GM21515 (cell line): ENCODE measurements around the gene LPA.

Source experiments
- ATAC-seq: cut with Tn5 transposase; IDR thresholded peaks from one replicate; pipeline ENCODE4 v1.9.1; 2021; ENCODE audit not compliant: unreplicated experiment

LPA gene

DNA sequence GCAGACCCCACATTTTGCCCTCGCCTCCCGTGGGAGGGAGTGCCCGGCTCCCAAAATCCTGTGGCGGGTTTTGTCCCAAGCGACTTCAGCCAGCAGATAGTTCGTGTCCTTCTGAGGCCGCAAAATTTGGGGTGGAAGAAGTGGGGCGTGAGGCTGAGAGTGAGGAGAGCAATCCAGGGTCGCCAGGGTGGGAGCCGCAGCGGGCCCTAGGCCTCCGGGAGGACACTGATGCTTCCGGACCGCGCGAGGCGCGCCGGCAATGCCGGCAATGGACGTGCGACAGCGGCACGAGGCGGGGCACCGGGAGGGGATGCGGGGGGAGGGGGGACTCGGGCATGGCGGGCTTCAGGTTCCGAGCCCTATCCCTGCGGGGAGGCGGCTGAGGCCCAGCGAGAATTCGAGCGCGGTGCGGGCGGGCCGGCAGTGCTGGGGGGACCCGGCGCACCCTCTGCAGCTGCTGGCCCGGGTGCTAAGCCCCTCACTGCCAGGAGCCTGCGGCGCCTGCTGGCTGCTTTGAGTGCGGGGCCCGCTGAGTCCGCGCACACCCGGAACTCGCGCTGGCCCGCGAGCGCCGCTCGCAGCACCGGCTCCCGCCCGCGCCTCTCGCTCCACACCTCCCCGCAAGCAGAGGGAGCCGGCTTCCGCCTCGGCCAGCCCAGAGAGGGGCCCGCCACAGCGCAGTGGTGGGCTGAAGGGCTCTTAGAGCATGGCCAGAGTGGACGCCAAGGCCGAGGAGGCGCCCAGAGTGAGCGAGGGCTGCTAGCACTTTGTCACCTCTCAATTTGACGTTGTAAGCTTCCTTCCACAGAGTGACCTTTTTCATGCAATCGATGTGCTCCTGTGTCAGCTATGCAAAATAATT lies 143.8 kb downstream of the LPA start:
- peak; percentile 85 for ATAC-seq

DNA sequence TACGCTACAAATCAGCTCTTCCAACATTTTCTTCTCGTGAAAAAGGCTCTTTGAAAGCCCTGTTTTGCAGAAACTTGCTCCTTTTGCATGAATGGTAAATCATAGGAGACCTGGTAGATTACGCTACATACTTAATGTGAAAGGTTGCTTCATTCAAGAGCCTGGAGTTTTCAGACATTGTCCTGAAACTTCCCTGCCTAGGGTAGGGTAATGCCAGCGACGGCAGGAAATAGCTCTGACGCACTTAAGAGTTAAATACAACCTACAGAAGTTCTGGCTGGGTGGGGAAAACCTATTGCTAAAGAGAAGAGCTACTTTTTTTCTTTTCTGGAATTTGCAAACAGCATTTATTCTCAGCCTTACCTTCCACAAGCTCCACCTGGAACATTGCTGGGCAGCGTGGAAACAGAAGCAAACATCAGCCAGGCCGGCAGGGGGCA lies 144.5 kb downstream of the LPA start:
- ATAC-seq: peak; percentile 3

DNA sequence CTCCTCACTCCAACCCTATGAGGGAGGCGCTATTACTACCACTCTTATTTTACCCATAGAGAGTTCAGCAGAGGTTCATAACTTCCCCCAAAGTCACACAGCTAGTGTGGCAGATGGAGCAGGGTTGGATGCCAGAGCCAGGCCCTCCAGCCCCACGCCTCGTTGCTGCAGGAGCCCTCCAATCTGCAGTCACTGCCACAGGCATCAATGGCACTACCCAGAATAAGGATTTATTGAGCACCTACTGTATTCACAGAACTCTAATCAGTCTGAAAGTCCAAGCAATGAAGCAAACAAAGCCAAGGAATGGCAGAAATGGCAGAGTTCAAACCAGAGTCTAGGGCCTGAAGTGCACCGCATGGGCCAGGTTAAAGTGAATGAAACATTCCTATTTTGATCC lies 144.9 kb downstream of the LPA start:
- ATAC-seq: no peak

DNA sequence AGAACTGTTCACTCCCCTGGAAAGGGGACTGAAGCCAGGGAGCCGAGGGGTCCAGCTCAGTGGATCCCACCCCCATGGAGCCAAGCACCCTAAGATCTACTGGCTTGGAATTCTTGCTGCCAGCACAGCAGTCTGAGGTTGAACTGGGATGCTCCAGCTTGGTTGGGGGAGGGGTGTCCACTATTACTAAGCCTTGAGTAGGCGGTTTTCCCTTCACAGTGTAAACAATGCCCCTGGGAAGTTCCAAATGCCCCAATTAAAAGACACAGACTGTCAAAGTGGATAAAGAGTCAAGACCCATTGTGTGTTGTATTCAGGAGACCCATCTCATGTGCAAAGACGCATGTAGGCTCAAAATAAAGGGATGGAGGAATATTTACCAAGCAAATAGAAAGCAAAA lies 150.2 kb downstream of the LPA start:
- no peak for ATAC-seq

DNA sequence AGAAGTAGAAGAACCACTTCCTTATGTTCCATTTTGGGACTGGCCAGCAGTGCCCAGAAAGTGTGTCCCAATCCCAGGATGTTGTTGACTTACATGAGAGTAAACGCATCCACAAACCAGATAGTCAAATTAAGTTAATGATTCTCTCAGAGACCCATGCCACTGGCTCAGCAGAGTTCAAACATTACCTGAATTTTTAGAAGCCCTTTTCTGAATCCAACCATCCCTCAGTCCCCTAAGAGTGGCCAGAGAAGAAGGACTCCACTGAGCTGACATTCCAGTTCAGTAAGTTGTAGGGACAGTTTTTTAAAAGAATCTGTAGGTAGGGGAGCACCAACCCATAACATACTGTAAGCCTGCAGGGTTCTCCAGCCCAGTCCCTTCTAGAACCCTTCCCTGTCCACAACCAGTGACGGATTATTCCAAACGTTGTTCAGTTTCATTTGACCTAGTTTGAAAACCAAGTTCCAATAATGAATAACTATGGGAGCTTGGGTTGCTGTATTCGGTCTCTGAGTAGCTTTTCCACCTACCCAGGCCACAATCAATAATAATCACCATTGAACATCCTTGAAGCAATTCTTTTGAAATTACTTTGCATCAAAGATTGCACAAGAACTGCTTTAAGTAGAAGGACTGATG lies 153.0 kb downstream of the LPA start:
- ATAC-seq: no peak

DNA sequence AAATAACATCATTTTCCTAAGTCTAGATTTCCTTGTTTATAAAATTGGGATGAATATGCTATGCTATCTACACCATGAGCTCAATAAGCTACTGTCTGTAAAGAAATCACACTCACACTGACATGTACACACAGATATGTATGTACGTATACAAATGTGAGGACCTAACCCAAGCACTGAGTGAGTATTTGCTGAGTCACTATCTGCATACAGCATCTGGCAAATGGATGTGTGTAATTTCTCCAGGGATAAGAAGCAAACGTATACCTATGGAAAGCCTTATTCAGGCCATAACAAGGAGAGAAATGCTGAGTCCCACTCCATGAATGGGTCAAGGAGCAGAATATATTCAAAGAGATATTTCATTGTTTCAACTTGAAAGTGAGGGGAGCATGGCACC lies 153.9 kb downstream of the LPA start:
- no peak for ATAC-seq

DNA sequence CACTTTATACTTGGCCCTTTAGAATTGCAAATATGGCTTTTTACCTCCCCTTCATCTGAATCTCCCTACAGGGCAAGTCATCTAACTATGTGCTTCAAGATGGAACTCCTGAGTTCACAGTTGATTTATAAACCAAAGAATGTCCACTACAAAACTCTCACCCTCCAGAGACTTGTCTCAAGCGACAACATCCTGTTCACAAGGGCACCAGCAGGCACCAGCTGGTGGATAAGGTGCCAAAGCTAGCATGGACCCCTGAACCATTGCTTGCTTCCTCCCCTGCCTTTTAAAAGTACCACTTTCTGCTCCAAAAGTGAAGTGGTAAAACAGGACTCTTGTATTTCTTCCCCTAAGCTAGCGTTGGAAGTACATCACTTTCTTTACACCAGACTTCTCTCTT lies 154.5 kb downstream of the LPA start:
- no peak for ATAC-seq

DNA sequence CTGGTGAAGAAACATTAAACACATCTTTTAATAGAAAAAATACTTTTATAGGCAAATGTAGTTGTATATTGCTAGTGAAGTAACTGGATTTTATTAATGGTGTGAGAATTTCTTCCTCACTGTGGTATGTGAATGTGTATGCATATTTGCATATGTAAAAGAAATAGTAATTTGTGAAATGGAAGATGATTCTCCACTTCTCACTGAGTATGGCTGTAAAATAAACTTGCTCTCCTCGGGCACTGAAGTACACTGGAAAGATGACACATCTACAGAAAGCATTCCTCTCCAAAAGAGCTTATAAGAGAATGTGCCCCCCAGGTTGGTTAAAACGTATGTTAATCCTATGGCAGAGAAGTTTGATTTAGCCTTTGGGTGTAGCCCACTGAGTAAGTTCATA lies 155.5 kb downstream of the LPA start:
- no peak for ATAC-seq

DNA sequence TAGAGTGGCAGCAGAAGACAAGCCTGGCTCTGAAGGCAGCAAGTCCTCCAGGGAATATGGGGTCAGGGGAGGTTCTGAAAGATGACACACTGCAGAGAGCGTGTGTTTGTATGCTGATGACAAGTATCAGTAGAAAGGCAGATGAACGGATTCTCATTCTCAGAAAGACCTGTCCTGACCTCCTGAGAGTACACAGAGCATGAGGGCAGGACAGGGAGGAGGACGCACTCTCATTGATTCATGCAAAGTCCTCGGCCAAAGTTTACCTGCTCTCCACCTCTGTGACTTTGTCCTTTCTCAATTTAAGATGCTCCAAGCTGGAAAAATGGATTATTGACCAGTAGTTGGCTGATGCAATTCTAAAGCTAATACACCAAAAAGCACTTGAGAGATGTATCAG lies 156.7 kb downstream of the LPA start:
- ATAC-seq: no peak

DNA sequence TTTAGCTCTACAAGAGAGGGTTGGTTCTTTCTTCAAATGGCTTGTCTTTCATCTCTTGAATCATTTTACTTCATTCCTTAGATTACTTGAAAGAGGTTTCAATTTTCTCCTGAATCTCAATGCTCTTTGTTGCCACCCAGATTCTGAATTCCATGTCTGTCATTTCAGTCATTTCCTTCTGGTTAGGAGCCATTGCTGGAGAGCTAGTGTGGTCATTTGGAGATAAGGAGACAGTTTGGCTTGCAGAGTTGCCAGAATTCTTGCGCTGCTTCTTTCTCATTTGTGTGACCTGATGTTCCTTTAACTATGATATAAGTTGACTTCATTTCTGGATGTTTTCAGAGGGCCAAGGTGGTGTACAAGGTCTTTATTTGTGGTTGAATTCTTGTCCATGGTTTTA lies 158.1 kb downstream of the LPA start:
- no peak for ATAC-seq

DNA sequence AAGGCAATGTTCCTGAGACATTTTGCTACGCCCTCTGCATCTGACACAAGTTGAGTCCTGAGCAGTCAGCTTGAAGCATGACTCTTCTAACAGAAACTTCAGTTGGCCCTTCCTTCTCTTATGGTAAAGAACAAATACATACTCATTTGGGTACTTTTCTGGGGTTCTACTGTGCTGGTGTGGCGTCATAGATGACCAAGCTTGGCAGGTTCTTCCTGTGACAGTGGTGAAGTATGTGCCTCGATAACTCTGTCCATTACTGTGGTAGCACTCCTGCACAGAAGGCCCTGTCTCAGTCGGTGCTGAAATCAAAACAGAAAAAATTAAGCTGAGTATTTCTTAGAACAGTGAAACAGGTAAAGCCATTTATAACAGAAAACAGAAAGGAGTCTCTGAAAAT lies 163.4 kb downstream of the LPA start:
- no peak for ATAC-seq

DNA sequence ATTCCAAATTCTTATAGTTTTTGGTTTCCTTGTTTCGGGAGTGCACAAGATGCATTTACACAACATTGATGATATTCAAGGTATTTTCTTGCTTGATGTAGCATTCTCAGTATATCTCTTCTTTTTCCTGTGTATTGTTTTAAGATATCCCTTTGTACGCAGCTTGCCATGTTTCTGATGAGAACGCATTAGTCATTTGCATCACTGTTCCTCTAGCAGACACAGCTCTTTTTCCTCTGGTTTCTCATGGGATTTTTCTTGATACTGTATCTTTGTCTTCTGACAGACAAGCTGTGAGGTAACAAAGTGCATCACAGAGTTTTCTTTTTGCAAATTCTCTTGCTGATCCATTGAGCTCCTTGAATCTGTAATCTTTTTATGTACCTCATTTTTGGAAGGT lies 169.5 kb downstream of the LPA start:
- no peak for ATAC-seq

DNA sequence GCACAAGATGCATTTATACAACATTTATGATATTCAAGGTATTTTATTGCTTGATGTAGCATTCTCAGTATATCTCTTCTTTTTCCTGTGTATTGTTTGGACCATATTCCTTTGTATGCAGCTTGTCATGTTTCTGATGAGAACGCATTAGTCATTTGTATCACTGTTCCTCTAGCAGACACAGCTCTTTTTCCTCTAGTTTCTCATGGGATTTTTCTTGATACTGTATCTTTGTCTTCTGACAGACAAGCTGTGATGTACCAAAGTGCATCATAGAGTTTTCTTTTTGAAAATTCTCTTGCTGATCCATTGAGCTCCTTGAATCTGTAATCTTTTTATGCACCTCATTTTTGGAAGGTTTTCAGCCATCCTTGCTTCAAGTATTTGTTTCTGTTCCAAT lies 175.0 kb downstream of the LPA start:
- no peak for ATAC-seq

DNA sequence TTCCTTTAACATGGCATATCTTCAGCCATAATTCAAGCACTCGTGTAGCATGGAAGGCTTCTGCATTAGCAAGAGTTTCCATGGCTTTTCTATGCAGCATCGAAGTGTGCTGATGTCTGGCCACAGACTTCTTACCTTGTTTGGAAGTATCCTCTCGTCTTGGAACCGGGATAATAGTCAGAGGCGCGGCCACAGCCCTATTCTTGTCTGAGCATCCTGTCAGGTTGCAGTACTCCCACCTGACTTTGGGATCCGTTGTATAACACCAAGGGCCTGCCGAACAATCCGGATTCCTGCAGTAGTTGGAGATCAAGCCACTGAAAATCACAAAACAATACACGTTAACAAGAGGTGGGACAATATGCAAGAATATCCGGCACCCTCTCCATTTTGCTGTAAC lies 177.0 kb downstream of the LPA start:
- no peak for ATAC-seq
